Measurements from ENCODE around the gene TMEM183A.

The TMEM183A gene

GRCh38 chr1:202964791-202965410 is 42.3 kb upstream of the TMEM183A start:
- no peak overlapping the region for H3K4me3 ChIP-seq

GRCh38 chr1:202965422-202965821 is 41.8 kb upstream of the TMEM183A start:
- H3K4me3 ChIP-seq, result no peak overlapping the region
- DNase-seq (ENCODE audit: low spot score), result no peak
- TF ChIP-seq CTCF (IDR thresholded peaks at IDR 0.05), result no peak

More at GRCh38 chr1:202964791-202965410, 42.3 kb upstream of the TMEM183A start:
- DNase-seq (ENCODE audit: low spot score), result no peak
- no peak for TF ChIP-seq CTCF (IDR thresholded peaks at IDR 0.05)
- H3K27ac ChIP-seq, result no peak overlapping the region

GRCh38 chr1:202966006-202966898 is 40.9 kb upstream of the TMEM183A start:
- TF ChIP-seq CTCF (IDR thresholded peaks at IDR 0.05), result no peak
- no peak for DNase-seq (ENCODE audit: low spot score)
- H3K4me3 ChIP-seq, result peak overlapping the region; percentile 88
- peak overlapping the region; percentile 94 to 97 for H3K27ac ChIP-seq

More at GRCh38 chr1:202965422-202965821, 41.8 kb upstream of the TMEM183A start:
- no peak overlapping the region for H3K27ac ChIP-seq

GRCh38 chr1:202967684-202968281 is 39.4 kb upstream of the TMEM183A start:
- TF ChIP-seq CTCF (IDR thresholded peaks at IDR 0.05), result no peak

GRCh38 chr1:202968351-202968750 is 38.8 kb upstream of the TMEM183A start:
- peak overlapping the region; percentile 94 to 97 for H3K27ac ChIP-seq
- no peak for TF ChIP-seq CTCF (IDR thresholded peaks at IDR 0.05)
- peak overlapping the region; percentile 88 for H3K4me3 ChIP-seq
- DNase-seq (ENCODE audit: low spot score), result no peak

More at GRCh38 chr1:202967684-202968281, 39.4 kb upstream of the TMEM183A start:
- DNase-seq (ENCODE audit: low spot score), result no peak
- Histone ChIP-seq H3K27ac (peak overlapping the region; percentile 94 to 97), H3K4me3 (peak overlapping the region; percentile 88)

GRCh38 chr1:202968895-202969295 is 38.3 kb upstream of the TMEM183A start:
- peak; percentile 41 for TF ChIP-seq CTCF (IDR thresholded peaks at IDR 0.05)
- Histone ChIP-seq H3K27ac (peak overlapping the region; percentile 33 to 94), H3K4me3 (no peak overlapping the region)
- DNase-seq (ENCODE audit: low spot score), result no peak

Data from coronary artery (tissue), 2 donors.